Measurements from ENCODE around the gene PPP2R5D. TPM values are rescaled to one million over a fixed set of nuclear protein-coding genes. Genes with fewer than 3 reads are reported as not detected.

PPP2R5D gene
- total and polyA plus RNA-seq, 4 donors: 42.9 to 86.8 (median 68.4) TPM

- no peak overlapping the region for H3K4me3 ChIP-seq (ENCODE audit: low read depth, low read length)
- H3K36me3 ChIP-seq (ENCODE audit: control insufficient read depth, insufficient read depth, low read length): peaks cover 69% of the 10 kb centered on the region
- WGBS (ENCODE audit: insufficient coverage): 91% methylated on average over 6 of the region's 13 CpGs
- peaks cover 11% of the 10 kb centered on the region for H3K27me3 ChIP-seq (ENCODE audit: control insufficient read depth, insufficient read depth, low read length)
- H3K27ac ChIP-seq (ENCODE audit: low read depth, low read length): no peak overlapping the region
- no peaks in the 10 kb centered on the region for H3K9me3 ChIP-seq (ENCODE audit: control insufficient read depth, insufficient read depth, low read length)
- H3K4me1 ChIP-seq (ENCODE audit: control insufficient read depth, insufficient read depth, low read length): peaks cover 16% of the 10 kb centered on the region
- peak in 1 of 6 donors; percentile 28 for DNase-seq (ENCODE audit: low read depth in 4 of 6, low spot score in 6 of 6)
Measured at GRCh38 chr6:42962502-42963178, 21.7 kb upstream of the PPP2R5D start.

GRCh38 chr6:42963179-42963854 lies 21.1 kb upstream of the PPP2R5D start:
- Histone ChIP-seq H3K4me3 (ENCODE audit: low read depth, low read length) (no peak overlapping the region), H3K36me3 (ENCODE audit: control insufficient read depth, insufficient read depth, low read length) (peaks cover 75% of the 10 kb centered on the region), H3K27ac (ENCODE audit: low read depth, low read length) (no peak overlapping the region), H3K27me3 (ENCODE audit: control insufficient read depth, insufficient read depth, low read length) (peaks cover 11% of the 10 kb centered on the region), H3K4me1 (ENCODE audit: control insufficient read depth, insufficient read depth, low read length) (peaks cover 16% of the 10 kb centered on the region), H3K9me3 (ENCODE audit: control insufficient read depth, insufficient read depth, low read length) (no peaks in the 10 kb centered on the region)
- no peak for DNase-seq (ENCODE audit: low read depth in 4 of 6, low spot score in 6 of 6)
- 81% methylated on average over 11 of the region's 12 CpGs for WGBS (ENCODE audit: insufficient coverage)

GRCh38 chr6:42963855-42964605 lies 20.3 kb upstream of the PPP2R5D start:
- Histone ChIP-seq H3K4me1 (ENCODE audit: control insufficient read depth, insufficient read depth, low read length) (peaks cover 16% of the 10 kb centered on the region), H3K27ac (ENCODE audit: low read depth, low read length) (no peak overlapping the region), H3K27me3 (ENCODE audit: control insufficient read depth, insufficient read depth, low read length) (peaks cover 11% of the 10 kb centered on the region), H3K9me3 (ENCODE audit: control insufficient read depth, insufficient read depth, low read length) (no peaks in the 10 kb centered on the region), H3K4me3 (ENCODE audit: low read depth, low read length) (no peak overlapping the region), H3K36me3 (ENCODE audit: control insufficient read depth, insufficient read depth, low read length) (peaks cover 82% of the 10 kb centered on the region)
- 82% methylated on average over 7 of the region's 9 CpGs for WGBS (ENCODE audit: insufficient coverage)
- peak in 1 of 6 donors; percentile 16 for DNase-seq (ENCODE audit: low read depth in 4 of 6, low spot score in 6 of 6)

- Histone ChIP-seq H3K27me3 (ENCODE audit: control insufficient read depth, insufficient read depth, low read length) (no peaks in the 10 kb centered on the region), H3K27ac (ENCODE audit: low read depth, low read length) (no peak overlapping the region), H3K9me3 (ENCODE audit: control insufficient read depth, insufficient read depth, low read length) (no peaks in the 10 kb centered on the region), H3K4me1 (ENCODE audit: control insufficient read depth, insufficient read depth, low read length) (no peaks in the 10 kb centered on the region), H3K4me3 (ENCODE audit: low read depth, low read length) (no peak overlapping the region), H3K36me3 (ENCODE audit: control insufficient read depth, insufficient read depth, low read length) (peaks cover 84% of the 10 kb centered on the region)
- no peak for DNase-seq (ENCODE audit: low read depth in 4 of 6, low spot score in 6 of 6)
- WGBS (ENCODE audit: insufficient coverage): 67% methylated on average over 6 of the region's 7 CpGs
Measured at GRCh38 chr6:42966571-42966970, 17.8 kb upstream of the PPP2R5D start.

GRCh38 chr6:42967228-42967627 lies 17.1 kb upstream of the PPP2R5D start:
- no peak for DNase-seq (ENCODE audit: low read depth in 4 of 6, low spot score in 6 of 6)
- Histone ChIP-seq H3K27ac (ENCODE audit: low read depth, low read length) (no peak overlapping the region), H3K4me3 (ENCODE audit: low read depth, low read length) (no peak overlapping the region), H3K9me3 (ENCODE audit: control insufficient read depth, insufficient read depth, low read length) (no peaks in the 10 kb centered on the region), H3K27me3 (ENCODE audit: control insufficient read depth, insufficient read depth, low read length) (no peaks in the 10 kb centered on the region), H3K4me1 (ENCODE audit: control insufficient read depth, insufficient read depth, low read length) (no peaks in the 10 kb centered on the region), H3K36me3 (ENCODE audit: control insufficient read depth, insufficient read depth, low read length) (peaks cover 78% of the 10 kb centered on the region)
- WGBS (ENCODE audit: insufficient coverage): 91% methylated on average over 11 of the region's 11 CpGs

GRCh38 chr6:42968126-42968701 lies 16.2 kb upstream of the PPP2R5D start:
- H3K4me1 ChIP-seq (ENCODE audit: control insufficient read depth, insufficient read depth, low read length): no peaks in the 10 kb centered on the region
- no peak overlapping the region for H3K4me3 ChIP-seq (ENCODE audit: low read depth, low read length)
- peaks cover 71% of the 10 kb centered on the region for H3K36me3 ChIP-seq (ENCODE audit: control insufficient read depth, insufficient read depth, low read length)
- WGBS (ENCODE audit: insufficient coverage): 89% methylated on average over 6 of the region's 12 CpGs
- no peak overlapping the region for H3K27ac ChIP-seq (ENCODE audit: low read depth, low read length)
- H3K27me3 ChIP-seq (ENCODE audit: control insufficient read depth, insufficient read depth, low read length): no peaks in the 10 kb centered on the region
- DNase-seq (ENCODE audit: low read depth in 4 of 6, low spot score in 6 of 6): no peak
- H3K9me3 ChIP-seq (ENCODE audit: control insufficient read depth, insufficient read depth, low read length): no peaks in the 10 kb centered on the region

GRCh38 chr6:42968783-42969182 lies 15.6 kb upstream of the PPP2R5D start:
- no peak for DNase-seq (ENCODE audit: low read depth in 4 of 6, low spot score in 6 of 6)
- WGBS (ENCODE audit: insufficient coverage): 97% methylated on average over 3 of the region's 4 CpGs
- Histone ChIP-seq H3K27me3 (ENCODE audit: control insufficient read depth, insufficient read depth, low read length) (no peaks in the 10 kb centered on the region), H3K27ac (ENCODE audit: low read depth, low read length) (no peak overlapping the region), H3K4me1 (ENCODE audit: control insufficient read depth, insufficient read depth, low read length) (no peaks in the 10 kb centered on the region), H3K36me3 (ENCODE audit: control insufficient read depth, insufficient read depth, low read length) (peaks cover 71% of the 10 kb centered on the region), H3K9me3 (ENCODE audit: control insufficient read depth, insufficient read depth, low read length) (no peaks in the 10 kb centered on the region), H3K4me3 (ENCODE audit: low read depth, low read length) (no peak overlapping the region)

- 100% methylated on average over 1 of the region's 2 CpGs for whole genome bisulfite sequencing (ENCODE audit: insufficient coverage)
- H3K4me1 ChIP-seq (ENCODE audit: control insufficient read depth, insufficient read depth, low read length): no peaks in the 10 kb centered on the region
- no peaks in the 10 kb centered on the region for H3K27me3 ChIP-seq (ENCODE audit: control insufficient read depth, insufficient read depth, low read length)
- no peaks in the 10 kb centered on the region for H3K9me3 ChIP-seq (ENCODE audit: control insufficient read depth, insufficient read depth, low read length)
- H3K27ac ChIP-seq (ENCODE audit: low read depth, low read length): no peak overlapping the region
- H3K36me3 ChIP-seq (ENCODE audit: control insufficient read depth, insufficient read depth, low read length): peaks cover 66% of the 10 kb centered on the region
- DNase-seq (ENCODE audit: low read depth in 4 of 6, low spot score in 6 of 6): no peak
- H3K4me3 ChIP-seq (ENCODE audit: low read depth, low read length): no peak overlapping the region
Measured at GRCh38 chr6:42969431-42969830, 14.9 kb upstream of the PPP2R5D start.

- Histone ChIP-seq H3K36me3 (ENCODE audit: control insufficient read depth, insufficient read depth, low read length) (peaks cover 64% of the 10 kb centered on the region), H3K4me1 (ENCODE audit: control insufficient read depth, insufficient read depth, low read length) (no peaks in the 10 kb centered on the region), H3K27ac (ENCODE audit: low read depth, low read length) (no peak overlapping the region), H3K27me3 (ENCODE audit: control insufficient read depth, insufficient read depth, low read length) (no peaks in the 10 kb centered on the region), H3K4me3 (ENCODE audit: low read depth, low read length) (no peak overlapping the region), H3K9me3 (ENCODE audit: control insufficient read depth, insufficient read depth, low read length) (no peaks in the 10 kb centered on the region)
- WGBS (ENCODE audit: insufficient coverage): no CpG with 5 or more reads among the region's 4 CpGs
- no peak for DNase-seq (ENCODE audit: low read depth in 4 of 6, low spot score in 6 of 6)
Measured at GRCh38 chr6:42969934-42970333, 14.4 kb upstream of the PPP2R5D start.
